ENCODE results near the gene CEBPZ. TPM values are rescaled to one million over a fixed set of nuclear protein-coding genes. Genes with fewer than 3 reads are reported as not detected.
A peak's percentile ranks its signal among the peaks of the same experiment; 100 is the strongest.
"Not testable (repeated sequence)": the region's sequence is repeated elsewhere in the genome, so short reads cannot be mapped to it uniquely, and the experiment has no call there.

Gene CEBPZ
- total RNA-seq, 1 donor from 2014 or later: 30.1 TPM

DNA sequence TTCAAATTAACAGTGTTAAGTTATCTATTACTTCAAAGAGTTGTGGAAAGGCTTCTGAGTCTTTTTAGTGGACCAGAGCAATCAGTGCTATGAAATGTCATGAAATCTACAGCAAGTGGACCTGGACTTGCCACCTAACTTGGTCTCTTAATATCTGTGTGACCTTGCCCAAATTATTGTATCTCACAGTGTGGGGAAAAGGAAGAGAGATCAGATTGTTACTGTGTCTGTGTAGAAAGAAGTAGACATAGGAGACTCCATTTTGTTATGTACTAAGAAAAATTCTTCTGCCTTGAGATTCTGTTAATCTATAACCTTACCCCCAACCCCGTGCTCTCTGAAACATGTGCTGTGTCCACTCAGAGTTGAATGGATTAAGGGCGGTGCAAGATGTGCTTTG, 6.3 kb downstream of the CEBPZ start:
- DNase-seq; ATAC-seq (ENCODE audit: poor library complexity); intact Hi-C loops (cut with DNase I): not testable (repeated sequence)

DNA sequence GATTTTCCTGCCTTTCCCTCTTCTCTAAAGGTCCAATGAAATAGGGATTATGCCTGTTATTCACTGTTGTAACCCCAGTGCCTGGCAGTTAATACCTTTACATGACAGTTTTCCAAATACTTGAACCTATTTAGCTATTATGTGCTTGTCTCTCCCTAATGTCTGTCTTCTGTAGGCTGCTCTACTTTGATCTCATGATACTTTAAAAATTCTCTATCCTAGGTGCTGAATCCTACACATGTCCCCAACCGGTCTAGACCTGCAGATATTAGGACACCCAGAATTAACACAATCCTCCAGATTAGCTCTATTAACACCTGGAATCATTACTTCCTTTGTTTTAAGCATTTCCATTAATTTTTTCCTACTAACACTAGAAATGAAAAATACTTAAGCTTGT, 7.3 kb downstream of the CEBPZ start:
- ATAC-seq (ENCODE audit: poor library complexity) (no peak), DNase-seq (no peak)
- intact Hi-C loops (cut with DNase I): no loop called here

DNA sequence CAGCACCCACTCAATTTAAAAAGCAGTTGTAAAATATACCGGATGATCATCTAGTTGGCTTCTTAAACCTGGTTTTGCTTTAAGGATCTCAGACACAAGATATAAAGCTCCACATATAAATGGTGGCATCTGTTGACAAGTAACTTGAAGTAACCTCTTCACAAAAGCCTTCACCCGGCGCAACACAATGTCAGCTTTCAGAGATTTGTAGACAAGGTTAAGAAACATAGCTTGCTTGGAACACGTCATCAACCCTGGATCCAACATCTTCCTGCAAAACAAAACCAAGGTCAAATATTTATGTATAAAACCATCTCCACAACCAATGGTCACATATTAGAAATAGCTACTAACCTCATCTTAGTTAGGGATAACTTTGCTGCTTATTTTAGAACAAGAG, 8.3 kb downstream of the CEBPZ start:
- DNase-seq (no peak), ATAC-seq (ENCODE audit: poor library complexity) (no peak)
- intact Hi-C loops (cut with DNase I): no loop called here

DNA sequence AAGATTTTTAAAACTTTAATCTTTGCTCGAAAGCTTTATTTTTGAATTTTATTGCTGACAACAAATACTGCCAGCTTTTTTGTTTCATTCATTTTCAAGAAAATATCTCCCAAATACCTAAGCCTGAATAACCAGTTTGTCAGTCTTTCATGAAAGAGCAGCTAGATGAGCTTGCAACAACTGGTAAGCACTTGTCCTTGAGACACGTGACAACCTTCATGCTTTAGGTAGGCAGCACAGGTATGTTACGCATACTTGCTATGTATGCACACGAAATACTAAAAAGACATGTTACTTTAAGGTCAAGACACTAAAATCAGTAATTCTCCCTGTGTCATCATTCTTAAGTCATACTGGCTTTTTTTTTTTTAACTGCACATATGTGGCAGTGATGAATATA, 12.3 kb downstream of the CEBPZ start:
- no peak for ATAC-seq (ENCODE audit: poor library complexity)
- no peak for DNase-seq
- intact Hi-C loops (cut with DNase I): no loop called here

DNA sequence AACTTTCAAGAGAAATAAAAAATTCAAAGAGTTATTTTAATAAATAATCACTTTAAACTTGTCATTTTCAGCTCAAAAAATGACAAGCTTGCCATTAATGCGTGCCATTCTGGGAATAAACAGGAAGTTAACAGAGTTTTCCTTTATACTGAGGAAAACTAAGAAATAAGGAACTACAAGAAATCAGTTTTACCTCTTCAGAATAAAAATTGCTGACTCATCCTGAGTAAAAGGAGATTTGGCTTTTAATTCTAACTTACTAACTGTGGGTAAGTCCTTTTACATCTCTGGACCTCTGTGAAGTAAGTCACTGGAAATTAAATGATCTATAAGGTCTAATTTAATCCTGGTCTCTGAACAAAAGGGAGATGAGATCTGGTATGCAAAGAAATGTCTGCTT, 16.1 kb downstream of the CEBPZ start:
- intact Hi-C loops (cut with DNase I): no loop called here
- ATAC-seq (ENCODE audit: poor library complexity) (no peak), DNase-seq (no peak)

DNA sequence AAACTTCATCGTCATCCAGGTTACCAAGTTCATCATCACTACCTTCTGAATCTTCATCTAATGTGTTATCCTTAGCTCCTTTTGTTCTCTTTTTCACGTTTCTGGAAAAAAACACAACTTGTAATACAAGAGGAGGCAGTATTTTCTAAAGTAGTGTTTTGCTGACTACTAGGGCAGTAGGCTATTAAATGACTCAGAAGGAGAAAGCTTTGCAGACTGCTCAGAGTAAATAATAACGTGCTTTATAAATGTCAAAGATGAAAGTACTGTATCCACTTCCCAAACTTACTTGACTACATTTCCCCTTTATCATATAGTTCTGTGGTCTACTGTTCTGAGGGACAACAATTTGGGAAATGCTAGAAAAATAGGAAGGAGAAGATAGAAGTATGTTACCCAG, 19.5 kb downstream of the CEBPZ start:
- intact Hi-C loops (cut with DNase I): no loop called here
- DNase-seq: no peak
- ATAC-seq (ENCODE audit: poor library complexity): no peak

DNA sequence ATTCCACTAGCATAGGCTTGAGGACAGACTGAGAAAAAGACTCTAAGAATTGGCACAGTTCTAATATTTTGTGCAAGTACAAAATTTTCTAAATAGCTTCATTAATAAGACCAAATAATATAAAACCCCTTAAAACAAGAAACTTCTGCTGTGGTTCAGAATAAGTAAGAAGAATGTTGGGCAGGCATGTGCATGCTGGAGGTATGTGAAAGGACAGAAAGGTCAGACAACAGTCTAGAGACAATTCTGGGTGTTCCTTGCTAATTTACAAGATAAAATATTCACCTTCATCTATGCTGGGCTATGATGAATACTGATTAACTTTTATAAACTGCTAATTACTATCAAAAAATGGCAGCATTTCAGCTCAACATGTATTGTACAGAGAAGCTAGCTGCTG, 20.2 kb downstream of the CEBPZ start:
- intact Hi-C loops (cut with DNase I): no loop called here
- ATAC-seq (ENCODE audit: poor library complexity): no peak
- no peak for DNase-seq

DNA sequence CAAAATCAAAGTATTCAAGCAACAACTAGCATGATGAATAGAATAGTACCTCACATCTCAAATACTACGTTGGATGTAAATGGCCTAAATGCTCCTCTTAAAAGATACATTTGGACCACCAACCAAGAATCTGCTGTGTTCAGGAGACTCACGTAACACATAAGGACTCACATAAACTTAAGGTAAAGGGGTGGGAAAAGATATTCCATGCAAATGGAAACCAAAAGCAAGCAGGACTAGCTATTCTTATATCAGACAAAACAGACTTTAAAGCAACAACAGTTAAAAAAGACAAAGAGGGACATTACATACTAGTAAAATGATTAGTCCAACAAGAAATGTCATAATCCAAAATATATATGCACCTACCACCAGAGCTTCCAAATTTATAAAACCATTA, 24.6 kb downstream of the CEBPZ start:
- DNase-seq; intact Hi-C loops (cut with DNase I); ATAC-seq (ENCODE audit: poor library complexity): not testable (repeated sequence)

DNA sequence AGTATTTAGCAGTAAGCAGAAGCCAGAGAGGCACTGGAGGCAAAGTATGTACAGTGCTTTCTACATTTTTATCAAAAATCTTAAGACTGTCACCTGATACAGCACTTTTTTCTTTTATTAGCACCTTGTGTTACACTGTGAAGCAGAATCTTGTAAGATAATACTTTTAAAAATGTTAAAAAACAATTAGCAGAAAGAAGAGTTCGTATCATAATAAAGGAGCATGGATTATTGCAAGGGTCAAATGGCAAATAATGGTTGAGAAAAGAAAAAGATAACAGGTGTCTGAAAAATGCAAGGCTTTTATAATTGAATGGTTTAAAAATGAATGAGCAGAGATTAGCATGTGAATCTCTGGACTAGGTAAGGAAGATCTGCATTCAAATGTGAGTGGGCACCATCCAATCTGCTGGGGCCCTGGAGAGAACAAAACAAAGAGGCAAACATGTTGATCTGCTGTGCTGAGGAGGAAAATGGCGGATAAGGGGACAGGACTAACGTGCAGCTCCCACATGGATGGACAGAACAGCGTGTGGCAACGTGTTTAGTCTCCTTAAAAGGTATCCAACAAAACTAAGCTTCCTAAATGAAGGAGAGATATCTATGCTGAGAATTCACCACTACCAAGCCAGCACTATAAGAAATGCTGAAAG, 25.6 kb downstream of the CEBPZ start:
- DNase-seq: no peak
- no peak for ATAC-seq (ENCODE audit: poor library complexity)
- intact Hi-C loops (cut with DNase I): no loop called here

DNA sequence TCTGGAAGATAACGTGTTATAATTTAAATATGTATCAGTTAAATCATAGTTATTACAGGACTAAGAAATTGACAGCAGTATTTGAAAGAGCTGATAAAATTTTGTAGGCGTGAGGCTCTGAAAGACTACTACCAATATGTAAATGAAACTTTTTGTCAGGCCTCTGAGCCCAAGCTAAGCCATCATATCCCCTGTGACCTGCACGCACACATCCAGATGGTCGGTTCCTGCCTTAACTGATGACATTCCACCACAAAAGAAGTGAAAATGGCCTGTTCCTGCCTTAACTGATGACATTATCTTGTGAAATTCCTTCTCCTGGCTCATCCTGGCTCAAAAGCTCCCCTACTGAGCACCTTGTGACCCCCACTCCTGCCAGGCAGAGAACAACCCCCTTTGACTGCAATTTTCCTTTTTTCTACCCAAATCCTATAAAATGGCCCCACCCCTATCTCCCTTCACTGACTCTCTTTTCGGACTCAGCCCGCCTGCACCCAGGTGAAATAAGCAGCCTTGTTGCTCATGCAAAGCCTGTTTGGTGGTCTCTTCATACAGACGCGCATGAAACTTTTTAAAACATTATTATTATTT, 26.2 kb downstream of the CEBPZ start:
- intact Hi-C loops (cut with DNase I); ATAC-seq (ENCODE audit: poor library complexity); DNase-seq: not testable (repeated sequence)

DNA sequence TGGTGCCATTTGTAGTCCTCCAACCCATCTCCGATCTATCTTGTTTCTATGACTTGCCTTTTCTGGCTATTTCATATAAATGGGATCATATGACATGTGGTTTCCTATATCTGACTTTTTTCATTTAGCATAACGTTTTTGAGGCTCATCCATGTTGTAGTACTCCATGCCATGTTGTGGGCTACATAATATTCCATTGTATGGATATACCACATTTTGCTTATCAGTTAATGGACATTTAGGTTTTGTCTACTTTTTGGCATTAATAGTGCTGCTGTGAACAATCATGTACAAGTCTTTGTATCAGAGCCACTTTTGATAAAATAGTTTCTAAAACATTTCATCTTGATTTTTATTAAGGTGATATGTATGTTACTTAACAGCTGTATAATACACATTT, 27.7 kb downstream of the CEBPZ start:
- intact Hi-C loops (cut with DNase I): no loop called here
- DNase-seq (no peak), ATAC-seq (ENCODE audit: poor library complexity) (no peak)

DNA sequence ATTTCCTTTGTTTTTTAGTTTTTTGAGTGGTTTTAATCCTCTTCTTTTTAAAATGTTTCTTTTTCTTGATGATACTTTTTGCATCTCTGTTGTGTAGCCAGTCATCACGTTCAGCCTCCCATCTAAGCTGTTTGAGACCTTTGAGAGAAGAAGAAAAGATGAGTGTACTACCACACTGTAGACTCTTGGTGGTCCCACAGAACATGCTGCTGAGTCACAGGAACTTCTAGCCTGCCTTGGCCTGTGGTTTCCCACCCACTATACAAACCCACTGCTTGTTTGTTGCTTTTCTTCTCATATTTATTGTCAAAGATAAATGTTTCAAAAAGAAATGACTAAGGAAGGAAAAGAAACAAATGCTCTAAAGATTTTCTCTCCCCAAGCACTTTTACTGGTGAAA, 29.6 kb downstream of the CEBPZ start:
- intact Hi-C loops (cut with DNase I): no loop called here
- ATAC-seq (ENCODE audit: poor library complexity): no peak
- DNase-seq: no peak

DNA sequence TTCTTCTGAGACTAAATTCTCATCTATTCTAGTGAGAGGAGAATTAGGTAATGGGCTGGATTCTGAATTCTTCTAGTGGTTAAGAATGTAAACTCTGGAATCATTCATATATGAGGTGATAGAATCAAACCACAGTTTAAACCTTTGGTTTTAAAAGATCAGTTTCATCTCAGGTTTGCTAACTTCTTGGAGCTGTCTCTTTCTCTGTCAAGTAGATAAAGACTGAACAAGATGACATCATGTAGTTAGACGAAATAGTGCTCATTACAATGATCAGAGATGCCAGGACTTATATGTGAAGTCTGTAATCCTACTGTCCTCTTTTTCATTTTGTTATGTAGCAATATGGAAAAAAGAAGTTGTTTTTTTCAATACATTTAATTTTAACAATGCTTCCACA, 30.2 kb downstream of the CEBPZ start:
- intact Hi-C loops (cut with DNase I): no loop called here
- DNase-seq (no peak), ATAC-seq (ENCODE audit: poor library complexity) (no peak)

DNA sequence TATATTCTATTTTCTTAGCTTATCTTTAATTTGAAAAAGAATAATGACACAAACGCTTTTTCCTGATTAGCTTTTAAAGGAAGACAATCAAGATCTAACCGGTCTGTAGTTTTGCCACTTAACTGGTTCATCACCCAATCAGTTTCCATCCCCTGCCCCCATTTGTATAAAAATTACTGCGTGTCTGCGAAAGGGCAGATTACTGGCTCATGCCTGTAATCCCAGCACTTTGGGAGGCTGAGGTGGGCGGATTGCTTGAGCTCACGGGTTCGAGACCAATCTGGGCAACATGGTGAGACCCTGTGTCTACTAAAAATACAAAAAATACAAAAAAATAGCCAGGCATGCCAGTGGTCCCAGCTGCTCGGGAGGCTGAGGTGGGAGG, 32.7 kb downstream of the CEBPZ start:
- DNase-seq: no peak
- no peak for ATAC-seq (ENCODE audit: poor library complexity)
- intact Hi-C loops (cut with DNase I): no loop called here

DNA sequence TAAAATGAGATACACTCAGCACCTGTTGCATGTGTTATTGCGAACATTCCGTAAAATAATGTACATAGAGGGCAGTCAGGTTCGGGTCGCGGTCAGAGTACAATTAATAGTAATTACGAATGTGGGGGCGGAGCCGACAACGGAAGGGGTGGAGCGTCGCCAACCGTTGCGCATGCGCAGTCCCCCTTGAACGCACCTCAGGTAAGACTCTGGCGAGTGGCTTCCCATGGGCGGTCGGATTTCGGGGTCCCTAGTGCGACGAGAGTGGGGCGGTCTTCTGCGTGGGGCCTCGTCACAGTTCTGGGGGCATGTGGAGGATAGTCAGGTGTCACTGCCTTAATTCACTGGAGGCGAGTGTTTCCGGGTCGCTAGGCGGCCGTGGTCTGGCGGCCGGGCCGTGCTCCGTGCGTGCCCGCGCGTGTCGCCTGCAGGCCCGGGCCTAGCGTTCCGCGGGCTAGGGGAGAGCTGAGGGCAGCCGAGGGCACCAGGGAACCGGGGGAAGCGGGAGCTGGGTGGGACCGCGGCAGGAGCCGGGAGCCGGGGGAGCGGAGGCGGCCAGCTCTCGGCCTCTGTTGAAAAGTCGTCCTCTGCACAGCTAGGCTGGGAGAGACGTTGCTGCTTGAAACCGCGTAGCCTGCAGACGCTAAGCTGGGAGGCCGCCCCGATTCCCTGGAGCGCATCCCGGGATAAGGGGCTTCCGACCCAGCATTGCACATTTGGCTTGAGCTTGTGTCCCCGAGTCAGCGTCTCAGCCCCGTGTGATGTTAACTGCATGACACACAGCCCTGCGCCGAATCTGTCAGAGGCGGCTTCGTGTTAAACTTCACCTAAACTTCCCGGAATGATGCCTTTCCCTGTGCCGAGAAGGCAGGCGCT, 34.8 kb downstream of the CEBPZ start, which contains the start of gene CEBPZOS:
Gene CEBPZOS (plus strand): TSS at position 177 of the 876 bp plus-strand sequence. CDS start 3,209 bp downstream, outside the sequence.
- peak; percentile 92 for DNase-seq
- ATAC-seq (ENCODE audit: poor library complexity): peak; percentile 96
- intact Hi-C loops (cut with DNase I): no loop called here

DNA sequence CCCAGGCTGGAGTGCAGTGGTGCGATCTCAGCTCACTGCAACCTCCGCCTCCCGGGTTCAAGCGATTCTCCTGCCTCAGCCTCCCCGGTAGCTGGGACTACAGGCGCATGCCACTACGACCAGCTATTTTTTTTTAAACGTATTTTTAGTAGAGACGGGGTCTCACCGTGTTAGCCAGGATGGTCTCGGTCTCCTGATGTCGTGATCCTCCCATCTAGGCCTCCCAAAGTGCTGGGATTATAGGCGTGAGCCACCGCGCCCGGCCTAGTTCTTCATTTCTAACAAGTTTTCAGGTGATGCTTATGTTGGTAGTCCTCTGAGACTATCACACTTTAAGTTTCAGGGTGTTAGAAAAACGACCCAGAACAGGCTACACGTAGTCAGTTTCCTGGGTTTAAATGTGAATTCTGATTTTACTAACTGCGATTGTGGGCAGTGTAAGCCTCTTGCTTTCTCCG, 35.5 kb downstream of the CEBPZ start:
- intact Hi-C loops (cut with DNase I); DNase-seq: not testable (repeated sequence)
- ATAC-seq (ENCODE audit: poor library complexity): peak; percentile 8

DNA sequence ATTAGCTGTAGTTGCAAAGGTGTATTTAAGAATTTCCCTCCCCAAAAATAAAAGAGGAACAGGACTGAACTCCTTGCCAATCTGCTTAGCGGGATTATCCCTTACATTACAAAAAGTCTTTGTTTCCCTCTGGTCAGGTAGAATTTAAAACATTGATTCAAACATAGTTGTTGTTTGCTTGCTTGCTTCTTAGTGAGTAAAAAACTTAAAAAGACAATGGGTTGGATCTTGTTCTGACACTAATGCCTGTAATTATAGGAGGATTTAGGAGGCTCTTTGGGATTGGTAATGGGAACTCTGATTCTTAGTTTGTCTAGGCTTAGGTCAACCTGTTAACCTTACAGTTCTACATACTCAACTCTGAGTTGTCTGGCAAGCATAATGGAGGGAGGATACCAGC, 38.8 kb downstream of the CEBPZ start:
- ATAC-seq (ENCODE audit: poor library complexity): no peak
- DNase-seq: no peak
- intact Hi-C loops (cut with DNase I): no loop called here

DNA sequence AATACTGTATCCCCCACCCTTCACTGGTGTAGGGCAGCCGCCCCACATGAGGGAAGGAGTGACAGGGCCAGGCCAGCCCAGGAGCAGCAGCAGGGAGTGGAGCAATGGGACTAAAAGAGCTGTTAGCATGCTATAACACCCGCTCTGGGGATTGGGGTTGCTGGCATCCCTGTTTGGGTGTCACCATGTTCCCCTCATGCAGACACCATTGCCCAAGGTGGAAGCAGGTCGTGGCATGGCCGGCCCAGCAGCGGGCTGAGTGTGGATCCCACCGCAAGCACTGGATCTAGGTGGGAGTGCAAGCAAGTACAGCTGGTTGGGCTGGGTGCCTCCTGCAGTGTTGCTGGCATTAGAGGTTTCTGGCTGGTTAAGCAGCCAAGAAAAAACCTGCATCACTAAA, 39.6 kb downstream of the CEBPZ start:
- no peak for ATAC-seq (ENCODE audit: poor library complexity)
- intact Hi-C loops (cut with DNase I): no loop called here
- DNase-seq: no peak

DNA sequence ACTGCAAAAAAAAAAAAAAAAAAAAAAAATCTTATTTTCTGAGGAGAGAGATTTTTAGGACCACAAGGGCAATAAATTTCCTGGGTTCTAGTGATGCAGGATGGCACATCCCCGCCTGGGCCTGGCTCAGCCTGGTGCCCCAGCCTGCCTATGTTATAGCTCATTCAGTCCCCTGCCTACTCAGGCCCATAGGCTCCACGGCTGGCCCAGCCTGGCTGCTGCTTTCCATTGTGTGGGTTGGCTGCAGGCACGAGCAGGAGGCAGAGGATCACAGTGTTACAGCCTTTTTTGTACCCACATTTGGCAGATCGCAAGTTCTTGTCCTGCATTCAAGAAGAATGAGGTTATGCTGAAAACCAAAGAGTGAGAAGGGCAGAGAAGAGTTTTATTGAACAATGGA, 40.1 kb downstream of the CEBPZ start:
- DNase-seq (no peak), ATAC-seq (ENCODE audit: poor library complexity) (no peak)
- intact Hi-C loops (cut with DNase I): no loop called here

DNA sequence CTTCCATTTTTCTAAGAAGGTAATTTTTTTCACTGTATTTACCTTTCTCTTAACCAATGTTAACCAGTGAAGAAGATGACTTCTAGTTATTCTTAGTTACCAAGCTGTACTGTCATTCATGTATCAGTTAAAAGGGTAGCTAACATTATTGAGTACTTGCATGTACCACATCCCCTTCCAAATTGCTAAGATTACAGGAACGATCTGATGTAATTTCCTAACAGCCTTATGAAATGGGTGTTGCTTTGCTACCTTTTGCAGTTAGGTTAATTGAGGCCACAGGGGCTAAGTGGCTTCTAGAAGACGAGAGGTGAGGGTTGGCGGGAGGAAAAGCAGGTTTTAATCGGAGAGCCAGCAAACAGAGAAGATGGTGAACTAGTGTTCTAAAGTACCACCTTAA, 41.1 kb downstream of the CEBPZ start:
- DNase-seq: no peak
- intact Hi-C loops (cut with DNase I): no loop called here
- ATAC-seq (ENCODE audit: poor library complexity): no peak

All from Right ventricle myocardium superior (tissue), 1 donor.